ENCODE results near the gene FN3K.
A peak's percentile ranks its signal among the peaks of the same experiment; 100 is the strongest.

FN3K gene

DNA sequence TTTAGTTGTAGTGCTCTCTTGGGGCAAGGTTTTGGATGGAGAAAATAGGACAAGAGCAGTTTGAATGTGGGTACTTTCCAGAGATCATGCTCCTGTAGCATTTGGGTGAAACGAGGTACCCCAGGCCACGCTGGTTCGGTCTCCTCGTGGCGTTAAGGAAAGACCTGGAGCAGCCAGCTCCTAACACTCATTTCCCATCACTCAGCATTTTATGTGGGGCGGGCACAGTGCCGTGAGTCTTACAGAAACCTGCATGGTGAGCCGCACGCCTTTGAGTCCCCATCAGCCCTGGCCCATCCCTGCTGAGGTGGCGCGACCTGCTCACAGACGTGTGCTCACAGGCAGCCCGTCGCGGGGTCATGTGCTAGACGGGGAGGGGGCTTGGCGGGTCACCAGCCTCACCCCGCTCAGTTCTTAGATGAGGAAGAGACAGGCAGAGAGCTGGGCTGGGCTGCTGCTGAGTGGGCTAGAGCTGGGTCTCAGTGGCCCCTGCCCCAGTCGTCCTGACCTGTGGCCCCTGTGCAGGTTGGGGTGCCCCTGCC, 53.7 kb downstream of the FN3K start:
- Histone ChIP-seq H3K27me3 (ENCODE audit: control insufficient read depth in 1 of 2, insufficient read depth in 2 of 2, low read length in 2 of 2) (no peaks in the 10 kb centered on the region), H3K4me3 (ENCODE audit: low read length in 2 of 2) (no peak overlapping the region), H3K27ac (ENCODE audit: low read length) (no peak overlapping the region), H3K9me3 (ENCODE audit: control insufficient read depth in 2 of 2, low read length in 2 of 2) (no peaks in the 10 kb centered on the region), H3K4me1 (ENCODE audit: control insufficient read depth, insufficient read depth, low read length) (peaks cover 10% of the 10 kb centered on the region), H3K9ac (ENCODE audit: low read length in 2 of 2) (no peak overlapping the region), H3K36me3 (ENCODE audit: control insufficient read depth in 2 of 2, insufficient read depth in 2 of 2, low read length in 2 of 2) (peaks cover 3 to 4% of the 10 kb centered on the region in 2 donors)

DNA sequence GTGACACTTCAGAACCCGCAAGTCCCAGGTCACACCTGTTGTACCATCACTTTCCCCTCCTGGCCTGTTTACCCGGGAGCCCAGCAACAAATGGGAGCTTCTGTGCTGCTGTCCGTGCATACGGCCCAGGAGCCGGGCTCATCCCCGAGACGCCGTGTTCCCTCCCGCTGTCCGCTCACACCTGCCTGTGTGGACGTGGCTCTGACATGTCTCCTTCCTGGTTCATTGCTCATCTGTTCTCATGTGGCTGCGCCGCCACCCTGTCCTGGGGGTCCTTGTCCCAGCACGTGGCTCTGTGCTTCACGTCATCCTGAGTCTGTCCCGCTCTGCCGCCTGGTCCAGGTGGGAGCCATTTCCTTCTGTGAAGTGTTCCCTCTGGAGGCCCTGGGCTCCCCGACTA, 54.4 kb downstream of the FN3K start:
- Histone ChIP-seq H3K9ac (ENCODE audit: low read length in 2 of 2) (no peak overlapping the region), H3K27ac (ENCODE audit: low read length) (no peak overlapping the region), H3K36me3 (ENCODE audit: control insufficient read depth in 2 of 2, insufficient read depth in 2 of 2, low read length in 2 of 2) (no peaks in the 10 kb centered on the region), H3K27me3 (ENCODE audit: control insufficient read depth in 1 of 2, insufficient read depth in 2 of 2, low read length in 2 of 2) (no peaks in the 10 kb centered on the region), H3K9me3 (ENCODE audit: control insufficient read depth in 2 of 2, low read length in 2 of 2) (no peaks in the 10 kb centered on the region), H3K4me1 (ENCODE audit: control insufficient read depth, insufficient read depth, low read length) (peaks cover 17% of the 10 kb centered on the region), H3K4me3 (ENCODE audit: low read length in 2 of 2) (no peak overlapping the region)

DNA sequence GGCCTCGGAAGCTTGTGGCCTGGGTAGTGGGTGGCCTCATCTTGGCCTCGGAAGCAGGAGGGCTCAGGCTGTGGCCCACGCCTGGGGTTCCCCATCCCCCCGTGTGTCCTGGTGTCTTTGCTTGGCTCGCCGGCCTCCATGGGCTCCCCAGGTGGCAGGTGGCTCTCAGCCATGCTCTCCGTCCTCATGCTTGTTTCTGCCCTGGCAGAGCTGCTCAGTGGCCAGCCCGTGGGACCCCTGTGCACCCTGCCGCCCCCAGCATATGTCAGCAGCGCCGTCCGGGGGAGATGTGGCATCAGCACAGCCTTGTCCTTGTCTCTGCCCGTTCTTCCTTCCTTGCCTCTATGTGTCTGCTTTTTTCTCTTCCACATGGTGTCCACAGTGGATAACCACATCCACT, 55.0 kb downstream of the FN3K start:
- Histone ChIP-seq H3K36me3 (ENCODE audit: control insufficient read depth in 2 of 2, insufficient read depth in 2 of 2, low read length in 2 of 2) (no peaks in the 10 kb centered on the region), H3K9me3 (ENCODE audit: control insufficient read depth in 2 of 2, low read length in 2 of 2) (no peaks in the 10 kb centered on the region), H3K4me1 (ENCODE audit: control insufficient read depth, insufficient read depth, low read length) (peaks cover 23% of the 10 kb centered on the region), H3K9ac (ENCODE audit: low read length in 2 of 2) (no peak overlapping the region), H3K4me3 (ENCODE audit: low read length in 2 of 2) (no peak overlapping the region), H3K27ac (ENCODE audit: low read length) (no peak overlapping the region), H3K27me3 (ENCODE audit: control insufficient read depth in 1 of 2, insufficient read depth in 2 of 2, low read length in 2 of 2) (no peaks in the 10 kb centered on the region)

DNA sequence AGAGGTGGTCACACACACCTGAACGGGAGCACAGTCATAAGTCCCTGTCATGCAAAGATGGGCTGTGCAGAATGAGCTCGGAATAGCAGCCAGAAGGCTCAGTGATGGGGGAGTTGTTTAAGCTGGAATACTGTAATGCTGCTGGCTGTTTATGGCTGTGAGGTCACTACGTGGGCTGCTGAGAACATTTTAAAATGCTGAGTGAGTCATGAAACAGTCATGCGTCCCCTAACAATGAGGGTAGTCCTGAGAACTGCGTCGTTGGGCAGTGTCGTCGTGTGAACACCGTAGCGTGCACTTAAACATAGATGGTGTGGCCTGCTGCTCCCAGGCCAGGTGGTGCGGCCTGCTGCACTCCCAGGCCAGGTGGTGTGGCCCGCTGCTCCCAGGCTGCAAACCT, 56.1 kb downstream of the FN3K start:
- no peaks in the 10 kb centered on the region for H3K36me3 ChIP-seq (ENCODE audit: control insufficient read depth in 2 of 2, insufficient read depth in 2 of 2, low read length in 2 of 2)
- peaks cover 26% of the 10 kb centered on the region for H3K4me1 ChIP-seq (ENCODE audit: control insufficient read depth, insufficient read depth, low read length)
- H3K27me3 ChIP-seq (ENCODE audit: control insufficient read depth in 1 of 2, insufficient read depth in 2 of 2, low read length in 2 of 2) = no peaks in the 10 kb centered on the region
- no peak overlapping the region for H3K9ac ChIP-seq (ENCODE audit: low read length in 2 of 2)
- H3K9me3 ChIP-seq (ENCODE audit: control insufficient read depth in 2 of 2, low read length in 2 of 2) = no peaks in the 10 kb centered on the region
- H3K4me3 ChIP-seq (ENCODE audit: low read length in 2 of 2) = no peak overlapping the region
- no peak overlapping the region for H3K27ac ChIP-seq (ENCODE audit: low read length)

DNA sequence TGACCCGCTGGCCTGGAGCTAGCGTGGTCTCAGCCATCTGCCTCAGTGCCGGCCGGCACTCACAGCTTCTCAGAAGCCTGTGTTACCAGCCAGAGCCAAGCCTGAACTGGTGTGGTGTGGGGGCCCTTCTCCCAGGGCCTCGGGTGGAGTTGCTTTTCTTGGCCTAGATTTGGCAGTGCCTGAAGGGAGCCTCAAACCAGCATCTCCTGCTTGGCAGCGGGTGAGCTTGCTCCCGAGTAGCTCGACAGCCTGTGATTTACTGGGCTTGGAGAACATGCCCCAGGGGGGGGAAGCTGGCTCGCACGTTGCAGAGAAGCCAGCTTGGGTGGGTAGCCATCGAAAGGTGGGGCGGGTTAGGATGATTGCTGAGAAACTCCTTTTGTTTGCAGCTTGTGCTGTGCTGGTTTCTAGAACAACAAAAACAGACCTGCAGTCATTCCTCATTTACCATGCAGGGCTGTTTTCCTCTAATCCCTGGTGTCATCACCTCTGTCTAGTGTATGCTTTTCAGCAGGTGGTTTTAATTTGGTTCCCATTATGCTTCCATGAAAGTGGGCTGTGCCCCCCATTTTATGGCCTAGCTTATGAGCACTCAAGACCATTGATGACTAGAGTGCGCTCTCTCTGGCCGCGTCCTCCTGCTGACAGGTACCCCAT, 58.7 kb downstream of the FN3K start:
- peak overlapping the region; percentile 13 to 29 for H3K9ac ChIP-seq (ENCODE audit: low read length in 2 of 2)
- H3K27ac ChIP-seq (ENCODE audit: low read length) = peak overlapping the region; percentile 70
- H3K4me3 ChIP-seq (ENCODE audit: low read length in 2 of 2) = no peak overlapping the region
- no peaks in the 10 kb centered on the region for H3K27me3 ChIP-seq (ENCODE audit: control insufficient read depth in 1 of 2, insufficient read depth in 2 of 2, low read length in 2 of 2)
- no peaks in the 10 kb centered on the region for H3K36me3 ChIP-seq (ENCODE audit: control insufficient read depth in 2 of 2, insufficient read depth in 2 of 2, low read length in 2 of 2)
- H3K9me3 ChIP-seq (ENCODE audit: control insufficient read depth in 2 of 2, low read length in 2 of 2) = no peaks in the 10 kb centered on the region
- H3K4me1 ChIP-seq (ENCODE audit: control insufficient read depth, insufficient read depth, low read length) = peaks cover 26% of the 10 kb centered on the region

DNA sequence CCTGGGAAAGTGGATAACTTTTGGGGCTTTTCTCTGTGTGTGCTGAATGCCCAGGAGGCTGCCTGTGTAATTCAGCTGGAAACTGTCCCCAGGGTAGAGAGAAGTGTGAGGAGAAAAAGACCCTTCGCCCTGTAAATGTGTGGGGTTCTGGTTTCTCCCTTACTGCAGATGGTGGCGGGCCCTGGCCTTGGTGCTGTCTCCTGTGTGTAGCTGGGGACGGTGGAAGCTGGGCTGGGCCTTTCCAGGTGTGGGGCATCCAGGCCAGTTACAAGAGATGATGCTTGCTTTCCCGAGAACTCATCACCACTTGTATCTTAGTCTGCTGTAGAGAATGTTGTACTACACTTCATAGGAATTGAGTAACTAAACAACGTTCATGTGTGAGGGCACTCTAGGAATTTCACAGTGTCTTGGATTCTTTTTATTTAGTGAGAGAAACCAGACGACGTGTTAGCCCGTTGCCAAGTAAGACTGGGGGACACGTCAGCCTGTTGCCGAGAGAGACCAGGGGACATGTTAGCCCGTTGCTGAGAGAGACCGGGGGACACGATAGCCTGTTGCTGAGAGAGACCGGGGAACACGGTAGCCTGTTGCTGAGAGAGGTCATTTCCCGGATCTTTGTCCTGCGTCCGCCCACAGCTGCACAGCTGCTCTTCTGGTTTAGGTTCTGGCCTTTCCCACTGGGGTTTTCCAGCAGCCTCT, 59.5 kb downstream of the FN3K start:
- Histone ChIP-seq H3K9me3 (ENCODE audit: control insufficient read depth in 2 of 2, low read length in 2 of 2) (no peaks in the 10 kb centered on the region), H3K4me3 (ENCODE audit: low read length in 2 of 2) (peak overlapping the region; percentile 9 to 15), H3K27me3 (ENCODE audit: control insufficient read depth in 1 of 2, insufficient read depth in 2 of 2, low read length in 2 of 2) (no peaks in the 10 kb centered on the region), H3K4me1 (ENCODE audit: control insufficient read depth, insufficient read depth, low read length) (peaks cover 24% of the 10 kb centered on the region), H3K9ac (ENCODE audit: low read length in 2 of 2) (peak overlapping the region; percentile 13 to 21), H3K36me3 (ENCODE audit: control insufficient read depth in 2 of 2, insufficient read depth in 2 of 2, low read length in 2 of 2) (peaks cover 0 to under 1% of the 10 kb centered on the region in 2 donors), H3K27ac (ENCODE audit: low read length) (peak overlapping the region; percentile 70)

DNA sequence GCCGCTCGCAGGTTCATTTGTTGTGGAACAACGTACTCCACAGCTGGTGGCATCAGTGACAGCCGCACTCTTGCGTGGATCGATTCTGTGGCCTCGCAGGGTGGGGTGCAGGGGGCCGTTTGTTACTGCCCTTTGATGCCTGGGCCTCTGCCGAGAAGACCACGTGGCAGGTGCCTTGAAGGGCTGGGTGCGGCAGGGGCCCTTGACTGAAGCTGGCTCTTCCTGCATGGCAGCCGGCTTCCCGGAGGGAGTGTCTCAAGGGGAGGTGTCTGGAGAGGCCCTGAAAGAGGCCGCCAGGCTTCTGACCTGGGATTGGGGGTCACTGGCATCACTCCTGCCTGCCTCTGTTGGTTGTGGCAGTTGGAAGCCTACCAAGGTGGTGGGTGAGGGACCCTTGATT, 60.2 kb downstream of the FN3K start:
- Histone ChIP-seq H3K27ac (ENCODE audit: low read length) (peak overlapping the region; percentile 58), H3K27me3 (ENCODE audit: control insufficient read depth in 1 of 2, insufficient read depth in 2 of 2, low read length in 2 of 2) (no peaks in the 10 kb centered on the region), H3K4me3 (ENCODE audit: low read length in 2 of 2) (peak overlapping the region in 1 of 2 donors; percentile 15), H3K4me1 (ENCODE audit: control insufficient read depth, insufficient read depth, low read length) (peaks cover 24% of the 10 kb centered on the region), H3K36me3 (ENCODE audit: control insufficient read depth in 2 of 2, insufficient read depth in 2 of 2, low read length in 2 of 2) (peaks cover 0 to 6% of the 10 kb centered on the region in 2 donors), H3K9me3 (ENCODE audit: control insufficient read depth in 2 of 2, low read length in 2 of 2) (no peaks in the 10 kb centered on the region), H3K9ac (ENCODE audit: low read length in 2 of 2) (peak overlapping the region in 1 of 2 donors; percentile 13)

DNA sequence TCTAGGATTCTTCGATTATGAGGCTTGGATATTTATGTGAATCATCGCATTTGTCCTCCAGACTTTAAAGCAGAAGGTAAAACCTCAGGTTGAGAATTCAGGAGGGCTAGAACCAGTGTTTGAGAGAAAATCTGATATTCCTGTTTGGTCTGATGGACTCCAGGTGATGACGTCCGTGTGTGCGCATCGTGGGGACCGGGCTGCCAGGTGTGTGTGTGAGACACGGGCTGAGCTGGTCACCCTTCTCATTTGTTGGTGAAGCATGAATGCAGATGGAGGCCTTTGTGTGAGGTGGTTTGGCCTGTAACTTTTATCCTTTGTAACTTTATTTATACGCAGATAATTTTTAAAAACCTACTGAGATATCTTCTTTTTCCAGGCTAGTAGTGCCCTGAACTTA, 61.6 kb downstream of the FN3K start:
- H3K4me1 ChIP-seq (ENCODE audit: control insufficient read depth, insufficient read depth, low read length) = peaks cover 24% of the 10 kb centered on the region
- no peaks in the 10 kb centered on the region for H3K9me3 ChIP-seq (ENCODE audit: control insufficient read depth in 2 of 2, low read length in 2 of 2)
- H3K27me3 ChIP-seq (ENCODE audit: control insufficient read depth in 1 of 2, insufficient read depth in 2 of 2, low read length in 2 of 2) = no peaks in the 10 kb centered on the region
- no peak overlapping the region for H3K9ac ChIP-seq (ENCODE audit: low read length in 2 of 2)
- H3K27ac ChIP-seq (ENCODE audit: low read length) = no peak overlapping the region
- H3K36me3 ChIP-seq (ENCODE audit: control insufficient read depth in 2 of 2, insufficient read depth in 2 of 2, low read length in 2 of 2) = peaks cover 0 to 6% of the 10 kb centered on the region in 2 donors
- no peak overlapping the region for H3K4me3 ChIP-seq (ENCODE audit: low read length in 2 of 2)

DNA sequence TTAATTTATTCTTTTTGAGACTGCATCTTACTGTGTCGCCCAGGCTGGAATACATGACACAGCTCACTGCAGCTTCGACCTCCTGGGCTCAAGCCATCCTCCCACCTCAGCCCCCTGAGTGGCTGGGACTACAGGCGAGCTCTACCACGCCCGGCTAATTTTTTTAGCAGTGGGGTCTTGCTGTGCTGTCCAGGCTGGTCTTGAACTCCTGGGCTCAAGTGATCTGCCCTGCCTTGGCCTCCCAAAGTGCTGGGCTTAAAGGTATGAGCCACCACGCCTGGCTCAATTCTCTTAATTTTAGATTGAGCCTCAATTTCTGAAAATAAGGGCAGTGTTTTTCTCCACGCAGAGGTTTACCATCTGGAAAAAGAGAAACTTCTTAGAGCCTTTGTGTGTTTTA, 63.3 kb downstream of the FN3K start:
- Histone ChIP-seq H3K27ac (ENCODE audit: low read length) (no peak overlapping the region), H3K9me3 (ENCODE audit: control insufficient read depth in 2 of 2, low read length in 2 of 2) (no peaks in the 10 kb centered on the region), H3K9ac (ENCODE audit: low read length in 2 of 2) (no peak overlapping the region), H3K27me3 (ENCODE audit: control insufficient read depth in 1 of 2, insufficient read depth in 2 of 2, low read length in 2 of 2) (no peaks in the 10 kb centered on the region), H3K36me3 (ENCODE audit: control insufficient read depth in 2 of 2, insufficient read depth in 2 of 2, low read length in 2 of 2) (peaks cover 0 to 6% of the 10 kb centered on the region in 2 donors), H3K4me1 (ENCODE audit: control insufficient read depth, insufficient read depth, low read length) (peaks cover 19% of the 10 kb centered on the region), H3K4me3 (ENCODE audit: low read length in 2 of 2) (no peak overlapping the region)

DNA sequence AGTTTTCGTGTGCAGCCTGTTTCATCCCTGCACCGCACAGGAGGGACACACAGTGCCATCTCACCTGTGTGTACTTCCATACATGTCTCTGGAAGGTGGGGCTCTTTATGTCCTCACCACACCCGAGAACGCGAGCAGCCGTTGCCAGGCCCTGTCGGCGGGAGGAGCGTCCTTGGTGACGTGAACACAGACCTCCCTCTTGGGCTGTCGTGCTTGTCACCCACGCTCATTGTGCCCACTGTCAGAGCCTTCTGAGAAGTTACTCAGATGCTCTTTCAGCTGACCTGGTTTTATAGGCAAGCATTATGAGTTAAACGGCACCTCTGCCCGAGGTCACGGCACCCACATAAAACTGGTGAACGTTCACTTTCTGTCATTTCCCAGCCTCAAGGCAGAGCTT, 64.2 kb downstream of the FN3K start:
- no peaks in the 10 kb centered on the region for H3K27me3 ChIP-seq (ENCODE audit: control insufficient read depth in 1 of 2, insufficient read depth in 2 of 2, low read length in 2 of 2)
- no peak overlapping the region for H3K9ac ChIP-seq (ENCODE audit: low read length in 2 of 2)
- peaks cover 18% of the 10 kb centered on the region for H3K4me1 ChIP-seq (ENCODE audit: control insufficient read depth, insufficient read depth, low read length)
- H3K9me3 ChIP-seq (ENCODE audit: control insufficient read depth in 2 of 2, low read length in 2 of 2) = no peaks in the 10 kb centered on the region
- H3K4me3 ChIP-seq (ENCODE audit: low read length in 2 of 2) = no peak overlapping the region
- peaks cover 0 to 6% of the 10 kb centered on the region in 2 donors for H3K36me3 ChIP-seq (ENCODE audit: control insufficient read depth in 2 of 2, insufficient read depth in 2 of 2, low read length in 2 of 2)
- H3K27ac ChIP-seq (ENCODE audit: low read length) = no peak overlapping the region
